Fibroblast of mammary gland (primary cell): ENCODE data around the gene CAPZA1.
A peak's percentile ranks its signal among the peaks of the same experiment; 100 is the strongest.

Experiments used
- DNase-seq: peaks from one replicate; pipeline ENCODE4 v3.0.0-alpha.2; 2010; ENCODE audit warnings: low read depth
- H3K4me3 ChIP-seq: 2 replicates; pipeline ENCODE4 v1.5.1; 2011; ENCODE audit warnings: low read depth, mild to moderate bottlenecking, low read length, moderate library complexity; ENCODE audit not compliant: control insufficient read depth
- TF ChIP-seq, protein P1 (sequence below): conservative IDR thresholded peaks from 2 replicates; pipeline ENCODE4 v1.5.1; 2011; ENCODE audit warnings: low read depth, low read length, inconsistent platforms; ENCODE audit not compliant: control insufficient read depth, insufficient read depth

The CAPZA1 gene

DNA sequence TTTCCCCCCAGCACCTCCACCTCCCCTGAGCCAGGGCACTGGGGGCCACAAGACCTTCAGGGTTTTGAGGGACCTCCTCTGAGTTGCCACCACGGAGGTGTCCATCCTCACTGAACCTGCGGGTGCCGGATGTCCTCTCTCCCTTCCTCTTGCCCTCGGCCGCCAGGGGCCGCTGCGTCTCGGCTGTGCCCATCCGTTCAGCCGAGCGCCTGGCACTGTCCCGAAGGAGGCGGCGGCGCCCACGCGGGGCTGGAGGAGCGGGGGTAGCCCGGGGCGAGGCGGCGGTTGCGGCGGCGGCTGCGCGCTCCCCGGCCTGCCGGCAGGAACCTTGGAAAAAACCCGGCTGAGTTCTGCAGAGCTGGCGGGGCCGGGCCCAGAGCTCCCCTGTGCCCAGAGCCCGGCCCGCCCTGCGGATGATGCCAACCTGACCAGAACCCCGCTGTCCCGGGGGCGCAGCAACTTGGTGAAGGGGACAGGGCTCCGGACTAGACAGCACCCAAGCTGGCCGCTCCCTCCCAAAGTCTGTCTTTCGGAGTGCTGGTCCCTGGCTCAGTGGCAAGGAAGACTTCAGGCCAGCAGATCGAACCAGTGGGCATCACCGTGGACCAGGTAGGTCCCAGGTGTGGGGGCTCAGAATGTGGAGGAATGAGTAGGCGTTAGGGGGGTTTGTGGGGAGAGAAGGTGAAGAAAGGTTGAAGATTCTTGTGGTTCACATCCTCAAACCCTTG is 99.2 kb downstream of the CAPZA1 start:
- peak; percentile 52 for DNase-seq
- H3K4me3 ChIP-seq: no peak overlapping the region
- TF ChIP-seq, protein P1, sequence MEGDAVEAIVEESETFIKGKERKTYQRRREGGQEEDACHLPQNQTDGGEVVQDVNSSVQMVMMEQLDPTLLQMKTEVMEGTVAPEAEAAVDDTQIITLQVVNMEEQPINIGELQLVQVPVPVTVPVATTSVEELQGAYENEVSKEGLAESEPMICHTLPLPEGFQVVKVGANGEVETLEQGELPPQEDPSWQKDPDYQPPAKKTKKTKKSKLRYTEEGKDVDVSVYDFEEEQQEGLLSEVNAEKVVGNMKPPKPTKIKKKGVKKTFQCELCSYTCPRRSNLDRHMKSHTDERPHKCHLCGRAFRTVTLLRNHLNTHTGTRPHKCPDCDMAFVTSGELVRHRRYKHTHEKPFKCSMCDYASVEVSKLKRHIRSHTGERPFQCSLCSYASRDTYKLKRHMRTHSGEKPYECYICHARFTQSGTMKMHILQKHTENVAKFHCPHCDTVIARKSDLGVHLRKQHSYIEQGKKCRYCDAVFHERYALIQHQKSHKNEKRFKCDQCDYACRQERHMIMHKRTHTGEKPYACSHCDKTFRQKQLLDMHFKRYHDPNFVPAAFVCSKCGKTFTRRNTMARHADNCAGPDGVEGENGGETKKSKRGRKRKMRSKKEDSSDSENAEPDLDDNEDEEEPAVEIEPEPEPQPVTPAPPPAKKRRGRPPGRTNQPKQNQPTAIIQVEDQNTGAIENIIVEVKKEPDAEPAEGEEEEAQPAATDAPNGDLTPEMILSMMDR: peak; percentile 73

DNA sequence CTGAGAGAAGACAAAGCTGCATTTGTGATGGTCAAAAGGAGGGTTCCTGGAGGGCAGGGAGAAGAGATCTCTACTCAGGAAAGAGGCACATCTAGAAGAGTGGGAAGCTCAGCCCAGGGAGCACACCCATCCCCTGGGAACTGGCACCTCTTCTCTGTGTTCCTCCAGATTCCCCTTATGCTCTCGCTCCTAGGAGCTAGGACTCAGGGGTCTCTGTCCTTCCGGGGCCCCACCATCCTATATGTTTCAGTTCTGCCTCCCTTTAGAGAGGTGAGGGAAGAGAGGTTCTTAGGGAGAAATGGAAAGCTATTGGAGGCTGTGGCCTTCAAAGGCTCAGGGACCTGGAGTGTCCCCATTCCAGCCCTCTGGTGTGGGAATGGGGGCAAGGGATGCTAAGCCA is 100.1 kb downstream of the CAPZA1 start:
- no peak for DNase-seq
- TF ChIP-seq, protein P1: no peak
- H3K4me3 ChIP-seq: no peak overlapping the region

GRCh38 chr1:112720800-112721199 is 101.2 kb downstream of the CAPZA1 start:
- H3K4me3 ChIP-seq: no peak overlapping the region
- TF ChIP-seq, protein P1: no peak
- no peak for DNase-seq
